Adipocyte (in vitro differentiated cells): ENCODE data around the gene SLC35B3.
"Not testable (repeated sequence)": the region's sequence is repeated elsewhere in the genome, so short reads cannot be mapped to it uniquely, and the experiment has no call there.

Experiments
- DNase-seq: peaks from one replicate; pipeline ENCODE4 v3.0.0-alpha.2; 2015; ENCODE audit warnings: low read depth
- H3K27me3 ChIP-seq: replicated peaks from 2 replicates; pipeline ENCODE4 v1.7.0; 2013; ENCODE audit warnings: mild to moderate bottlenecking, low read length, moderate library complexity; ENCODE audit not compliant: control insufficient read depth, insufficient read depth
- H3K36me3 ChIP-seq: 2 replicates; pipeline ENCODE4 v1.7.0; 2013; ENCODE audit warnings: low read length, mild to moderate bottlenecking, moderate library complexity; ENCODE audit not compliant: control insufficient read depth, insufficient read depth, severe bottlenecking
- H3K4me1 ChIP-seq: 2 replicates; pipeline ENCODE4 v1.7.0; 2013; ENCODE audit warnings: mild to moderate bottlenecking, low read length, moderate library complexity; ENCODE audit not compliant: control insufficient read depth, insufficient read depth
- H3K4me3 ChIP-seq: 2 replicates; pipeline ENCODE4 v1.7.0; 2013; ENCODE audit warnings: mild to moderate bottlenecking, low read length, moderate library complexity
- H3K9ac ChIP-seq: 2 replicates; pipeline ENCODE4 v1.7.0; 2013; ENCODE audit warnings: mild to moderate bottlenecking, low read length, moderate library complexity
- H3K9me3 ChIP-seq: 2 replicates; pipeline ENCODE4 v1.7.0; 2013; ENCODE audit warnings: mild to moderate bottlenecking, low read length, moderate library complexity; ENCODE audit not compliant: control insufficient read depth

Gene SLC35B3

GRCh38 chr6:8435093-8435844 lies at the start of gene SLC35B3:
Gene SLC35B3, minus strand, starts transcription at chr6:8435545.
- Histone ChIP-seq H3K27me3 (no peaks in the 10 kb centered on the region), H3K9me3 (no peaks in the 10 kb centered on the region), H3K4me3 (peak within 1 kb of the TSS; percentile 98), H3K9ac (peak within 1 kb of the TSS; percentile 98), H3K36me3 (no peaks in the 10 kb centered on the region), H3K4me1 (peaks cover 18% of the 10 kb centered on the region)
- DNase-seq: peak; percentile 99

GRCh38 chr6:8483650-8484049 lies 48.3 kb upstream of the SLC35B3 start:
- Histone ChIP-seq H3K27me3 (no peaks in the 10 kb centered on the region), H3K4me3 (no peak overlapping the region), H3K9me3 (no peaks in the 10 kb centered on the region), H3K9ac (no peak overlapping the region), H3K4me1 (no peaks in the 10 kb centered on the region), H3K36me3 (no peaks in the 10 kb centered on the region)
- DNase-seq: no peak

GRCh38 chr6:8481727-8482126 lies 46.4 kb upstream of the SLC35B3 start:
- Histone ChIP-seq H3K9me3 (peaks cover 4% of the 10 kb centered on the region), H3K27me3 (no peaks in the 10 kb centered on the region), H3K36me3 (no peaks in the 10 kb centered on the region), H3K4me1 (no peaks in the 10 kb centered on the region), H3K4me3 (no peak overlapping the region), H3K9ac (no peak overlapping the region)
- peak; percentile 17 for DNase-seq

GRCh38 chr6:8478418-8478817 lies 43.1 kb upstream of the SLC35B3 start:
- peaks cover 4% of the 10 kb centered on the region for H3K9me3 ChIP-seq
- no peak overlapping the region for H3K4me3 ChIP-seq
- no peaks in the 10 kb centered on the region for H3K36me3 ChIP-seq
- H3K4me1 ChIP-seq: no peaks in the 10 kb centered on the region
- no peaks in the 10 kb centered on the region for H3K27me3 ChIP-seq
- no peak overlapping the region for H3K9ac ChIP-seq
- no peak for DNase-seq

- no peak overlapping the region for H3K4me3 ChIP-seq
- H3K9ac ChIP-seq: no peak overlapping the region
- no peaks in the 10 kb centered on the region for H3K27me3 ChIP-seq
- no peak for DNase-seq
- peaks cover 4% of the 10 kb centered on the region for H3K9me3 ChIP-seq
- no peaks in the 10 kb centered on the region for H3K4me1 ChIP-seq
- H3K36me3 ChIP-seq: no peaks in the 10 kb centered on the region
These were observed 41.3 kb upstream of the SLC35B3 start for GRCh38 chr6:8476656-8477055.

- no peak for DNase-seq
- no peaks in the 10 kb centered on the region for H3K9me3 ChIP-seq
- H3K4me1 ChIP-seq: no peaks in the 10 kb centered on the region
- H3K9ac ChIP-seq: no peak overlapping the region
- H3K27me3 ChIP-seq: no peaks in the 10 kb centered on the region
- H3K4me3 ChIP-seq: no peak overlapping the region
- H3K36me3 ChIP-seq: no peaks in the 10 kb centered on the region
These were observed 33.4 kb upstream of the SLC35B3 start for GRCh38 chr6:8468552-8469356.

GRCh38 chr6:8462694-8463093 lies 27.3 kb upstream of the SLC35B3 start:
- Histone ChIP-seq H3K9ac (no peak overlapping the region), H3K4me3 (no peak overlapping the region), H3K27me3 (no peaks in the 10 kb centered on the region), H3K9me3 (no peaks in the 10 kb centered on the region), H3K4me1 (no peaks in the 10 kb centered on the region), H3K36me3 (no peaks in the 10 kb centered on the region)
- DNase-seq: no peak

- DNase-seq: no peak
- Histone ChIP-seq H3K4me3 (no peak overlapping the region), H3K27me3 (no peaks in the 10 kb centered on the region), H3K9ac (no peak overlapping the region), H3K36me3 (no peaks in the 10 kb centered on the region), H3K4me1 (no peaks in the 10 kb centered on the region), H3K9me3 (no peaks in the 10 kb centered on the region)
These were observed 26.8 kb upstream of the SLC35B3 start for GRCh38 chr6:8462169-8462568.

GRCh38 chr6:8446391-8446790 lies 11.0 kb upstream of the SLC35B3 start:
- H3K9me3 ChIP-seq: no peaks in the 10 kb centered on the region
- no peaks in the 10 kb centered on the region for H3K4me1 ChIP-seq
- H3K4me3 ChIP-seq: no peak overlapping the region
- H3K9ac ChIP-seq: no peak overlapping the region
- H3K36me3 ChIP-seq: no peaks in the 10 kb centered on the region
- DNase-seq: no peak
- no peaks in the 10 kb centered on the region for H3K27me3 ChIP-seq

- not testable (repeated sequence) for H3K36me3 ChIP-seq, H3K4me1 ChIP-seq, H3K27me3 ChIP-seq, H3K9ac ChIP-seq, DNase-seq, H3K9me3 ChIP-seq, H3K4me3 ChIP-seq
These were observed 10.6 kb upstream of the SLC35B3 start for GRCh38 chr6:8445930-8446329.

- Histone ChIP-seq H3K36me3 (no peaks in the 10 kb centered on the region), H3K4me1 (no peaks in the 10 kb centered on the region), H3K4me3 (no peak overlapping the region), H3K9ac (no peak overlapping the region), H3K9me3 (no peaks in the 10 kb centered on the region), H3K27me3 (no peaks in the 10 kb centered on the region)
- no peak for DNase-seq
These were observed 6.8 kb upstream of the SLC35B3 start for GRCh38 chr6:8442150-8442549.
